A549 (cell line): ENCODE results near the gene PBX1. TPM values are rescaled to one million over a fixed set of nuclear protein-coding genes. Genes with fewer than 3 reads are reported as not detected.

Experiments
- ATAC-seq, 2 experiments: fragments of 200-7000 bp in 1 of 2; fragments of >200 bp in 1 of 2; cut with Nextera tagmentation in 1 of 2; cut with Tn5 transposase in 1 of 2; 3 replicates each; pipeline versions ENCODE4 v1.8.0 to v1.9.1; 2018 to 2020; ENCODE audit warnings: mild to moderate bottlenecking in 1 of 2, moderate library complexity in 1 of 2
- CTCF ChIA-PET: fragments of 300-600 bp; sonication (Branson Sonifier 250); formaldehyde crosslinking; extraction: SDS; loops from one replicate; lab custom pipeline; 2021; ENCODE audit warnings: antibody characterized with exemption, inconsistent platforms; lab: Yijun Ruan, JAX
- POLR2A ChIA-PET: fragments of 350-600 bp; formaldehyde crosslinking; extraction: SDS; loops from one replicate; lab custom pipeline; 2021; ENCODE audit warnings: antibody characterized with exemption, inconsistent platforms; lab: Yijun Ruan, JAX
- DNase-seq, 2 experiments: peaks; one replicate each; pipeline versions ENCODE4 v3.0.0 to v3.0.0-alpha.2; 2011 to 2016; ENCODE audit warnings: low read depth in 1 of 2, low spot score in 1 of 2
- FAIRE-seq: peaks from 2 replicates; lab custom pipeline; 2011; peaks lifted over from hg19 to GRCh38; lab: Jason Lieb, UNC
- H3K27ac ChIP-seq, 2 experiments: fragments of >200 bp; sonication (Bioruptor Twin); formaldehyde crosslinking; 3 replicates each; pipeline ENCODE4 v1.5.1; 2016 to 2017
- H3K4me1 ChIP-seq: fragments of >200 bp; sonication (Bioruptor Twin); formaldehyde crosslinking; 3 replicates; pipeline ENCODE4 v1.6.1; 2016
- H3K4me2 ChIP-seq: fragments of >200 bp; sonication (Bioruptor Twin); formaldehyde crosslinking; 3 replicates; pipeline ENCODE4 v1.6.1; 2016
- H3K4me3 ChIP-seq: fragments of >200 bp; sonication (Bioruptor Twin); formaldehyde crosslinking; 3 replicates; pipeline ENCODE4 v1.5.1; 2016
- H3K9me3 ChIP-seq: fragments of >200 bp; sonication (Bioruptor Twin); formaldehyde crosslinking; 3 replicates; pipeline ENCODE4 v1.6.1; 2016
- BCL3 ChIP-seq: fragments of >200 bp; sonication (Bioruptor Twin); formaldehyde crosslinking; IDR thresholded peaks from 3 replicates; pipeline ENCODE4 v1.6.1; 2016
- BHLHE40 ChIP-seq: IDR thresholded peaks from 2 replicates; pipeline ENCODE4 v1.6.1; 2012; ENCODE audit warnings: low read depth, low read length, inconsistent platforms
- CBX2 ChIP-seq: fragments of 200-600 bp; sonication (generic); IDR thresholded peaks from 2 replicates; pipeline ENCODE4 v1.6.1; 2016; ENCODE audit warnings: low read depth, mild to moderate bottlenecking, borderline replicate concordance
- CEBPB ChIP-seq, 2 experiments: fragments of >200 bp in 1 of 2; sonication (Bioruptor Twin) in 1 of 2; formaldehyde crosslinking in 1 of 2; IDR thresholded peaks; 2 replicates each; pipeline ENCODE4 v1.6.1; 2012 to 2016
- CHD2 ChIP-seq: fragments of 150-350 bp; IDR thresholded peaks from 2 replicates; pipeline ENCODE4 v1.6.1; 2014; ENCODE audit warnings: low read length; ENCODE audit not compliant: partially characterized antibody
- CHD4 ChIP-seq: fragments of 200-600 bp; sonication (generic); IDR thresholded peaks from 2 replicates; pipeline ENCODE4 v1.6.1; 2016; ENCODE audit warnings: antibody characterized with exemption, mild to moderate bottlenecking, borderline replicate concordance
- EHMT2 ChIP-seq: fragments of 200-600 bp; sonication (generic); IDR thresholded peaks from 2 replicates; pipeline ENCODE4 v1.6.1; 2016; ENCODE audit warnings: antibody characterized with exemption, low read depth, mild to moderate bottlenecking, moderate library complexity
- FOSL2 ChIP-seq, 2 experiments: fragments of 450-650 bp in 1 of 2; fragments of >200 bp in 1 of 2; sonication (Bioruptor Twin) in 1 of 2; formaldehyde crosslinking; IDR thresholded peaks; 2 replicates each; pipeline versions ENCODE4 v1.5.0 to v1.6.1; 2016 to 2020; ENCODE audit warnings: mild to moderate bottlenecking in 1 of 2, moderate library complexity in 1 of 2
- FOXS1 ChIP-seq: fragments of 250-450 bp; sonication (Bioruptor Pico); IDR thresholded peaks from 2 replicates; pipeline ENCODE4 v1.5.0; 2020; ENCODE audit warnings: mild to moderate bottlenecking, moderate library complexity
- GATA3 ChIP-seq: IDR thresholded peaks from 2 replicates; pipeline ENCODE4 v1.6.1; 2012; ENCODE audit warnings: borderline replicate concordance
- JUN ChIP-seq, 2 experiments: fragments of >200 bp; sonication (Bioruptor Twin); formaldehyde crosslinking; IDR thresholded peaks; 2 replicates in 1 of 2; 3 replicates in 1 of 2; pipeline ENCODE4 v1.6.1; 2016 to 2017
- JUNB ChIP-seq: fragments of >200 bp; sonication (Bioruptor Twin); formaldehyde crosslinking; IDR thresholded peaks from 2 replicates; pipeline ENCODE4 v1.6.1; 2016
- MAZ ChIP-seq: fragments of 150-350 bp; IDR thresholded peaks from 2 replicates; pipeline ENCODE4 v1.6.1; 2014; ENCODE audit warnings: antibody characterized with exemption, low read depth, low read length, borderline replicate concordance
- NPAS2 ChIP-seq: fragments of 250-450 bp; sonication (Bioruptor Pico); IDR thresholded peaks from 2 replicates; pipeline ENCODE4 v1.8.0; 2022; ENCODE audit warnings: mild to moderate bottlenecking, moderate library complexity, borderline replicate concordance
- NR3C1 ChIP-seq: fragments of >200 bp; sonication (Bioruptor Twin); formaldehyde crosslinking; IDR thresholded peaks from 3 replicates; pipeline ENCODE4 v1.6.1; 2017
- RAD21 ChIP-seq, 2 experiments: fragments of >200 bp in 1 of 2; sonication (Bioruptor Twin) in 1 of 2; formaldehyde crosslinking in 1 of 2; IDR thresholded peaks in 1 of 2; conservative IDR thresholded peaks in 1 of 2; 2 replicates in 1 of 2; 3 replicates in 1 of 2; pipeline ENCODE4 v1.6.1; 2012 to 2018; ENCODE audit warnings: inconsistent platforms in 1 of 2
- RARB ChIP-seq: fragments of 250-450 bp; sonication (Bioruptor Pico); IDR thresholded peaks from 2 replicates; pipeline ENCODE4 v1.8.0; 2021; ENCODE audit warnings: mild to moderate bottlenecking, moderate library complexity
- SMC3 ChIP-seq: fragments of >200 bp; sonication (Bioruptor Twin); formaldehyde crosslinking; IDR thresholded peaks from 3 replicates; pipeline ENCODE4 v1.6.1; 2018; ENCODE audit warnings: inconsistent platforms
- TFCP2L1 ChIP-seq: fragments of 250-450 bp; sonication (Bioruptor Pico); IDR thresholded peaks from 2 replicates; pipeline ENCODE4 v1.5.0; 2021; ENCODE audit warnings: mild to moderate bottlenecking
- TP53 ChIP-seq: fragments of 250-450 bp; sonication (Bioruptor Pico); IDR thresholded peaks from 2 replicates; pipeline ENCODE4 v1.5.0; 2021; ENCODE audit warnings: mild to moderate bottlenecking, moderate library complexity
- ZNF302 ChIP-seq: fragments of 250-450 bp; sonication (Bioruptor Pico); IDR thresholded peaks from 2 replicates; pipeline ENCODE4 v1.9.0; 2021; ENCODE audit warnings: inconsistent platforms, mild to moderate bottlenecking, moderate library complexity
- WGBS: methylation state at CpG from one replicate; pipeline ENCODE4 v1.1.6; 2017; ENCODE audit errors: missing lambda C conversion rate; 5-methylcytosine and 5-hydroxymethylcytosine counted together
- polyA plus RNA-seq, 4 experiments: library from polyadenylated mRNA; depleted of rRNA in 3 of 4; stranded (reverse); fragments of >200 nt; fragmentation: RNase III in 1 of 4; extraction: RNeasy Plus Mini Kit Qiagen cat#74134 plus additional on column Dnase treatment in 1 of 4; gene quantifications; 2 replicates in 3 of 4; 3 replicates in 1 of 4; pipeline ENCODE4 v1.2.3, GENCODE V29; 2011 to 2017
- TF ChIP-seq, protein P1 (sequence below): fragments of 250-450 bp; sonication (Bioruptor Pico); IDR thresholded peaks from 2 replicates; pipeline ENCODE4 v1.5.0; 2020; ENCODE audit warnings: low read depth, mild to moderate bottlenecking, moderate library complexity

PBX1 gene
- polyA plus RNA-seq, 2 of the 4 experiments (the other 2 are of a cell fraction): 47.8 to 61.5 TPM

DNA sequence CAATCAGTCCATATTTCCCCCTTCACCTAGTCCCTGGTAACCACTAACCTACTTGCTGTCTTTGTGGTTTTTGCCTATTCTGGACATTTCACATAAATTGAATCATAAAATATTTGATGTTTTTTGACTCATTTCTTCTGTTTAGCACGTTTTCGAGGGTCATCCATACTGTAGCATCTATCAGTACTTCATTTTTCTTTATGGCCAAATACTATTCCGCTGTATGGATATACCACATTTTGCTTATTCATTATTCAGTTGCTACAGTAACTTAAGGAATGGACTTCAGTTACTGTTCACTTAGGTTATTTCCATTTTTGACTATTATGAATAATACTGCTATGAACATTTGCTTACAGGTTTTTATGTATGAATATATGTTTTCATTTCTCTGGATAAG, 12.3 kb downstream of the PBX1 start:
- Histone ChIP-seq H3K27ac (no peak overlapping the region), H3K4me2 (no peak overlapping the region), H3K4me3 (no peak overlapping the region), H3K4me1 (peaks cover 11% of the 10 kb centered on the region; the same call in 1 of the 3 replicates), H3K9me3 (no peaks in the 10 kb centered on the region)
- CTCF ChIA-PET: no interaction called here
- 69% methylated on average over 3 of the region's 3 CpGs for WGBS
- FAIRE-seq (no peak), ATAC-seq (no peak), DNase-seq (no peak)
- no peak for TF ChIP-seq CEBPB (IDR thresholded peaks at IDR 0.05)
- TF ChIP-seq JUN (IDR thresholded peaks at IDR 0.05): no peak
- TF ChIP-seq BHLHE40: no peak
- TF ChIP-seq RAD21 (conservative IDR thresholded peaks at IDR 0.05 in 1 of 2, IDR thresholded peaks at IDR 0.05 in 1 of 2): no peak
- no peak for TF ChIP-seq FOXS1 (CRISPR knock-in tag)
- no peak for TF ChIP-seq NR3C1
- no peak for TF ChIP-seq TFCP2L1 (CRISPR knock-in tag)
- TF ChIP-seq CBX2: no peak
- no peak for TF ChIP-seq RARB (CRISPR knock-in tag)
- no peak for TF ChIP-seq TP53
- POLR2A ChIA-PET: no interaction called here

- no peak overlapping the region for H3K27ac ChIP-seq
- H3K4me1 ChIP-seq: peaks cover 9% of the 10 kb centered on the region; the same call in 2 of the 3 replicates
- H3K4me3 ChIP-seq: no peak overlapping the region
- H3K9me3 ChIP-seq: no peaks in the 10 kb centered on the region
- FAIRE-seq (no peak), ATAC-seq (no peak), DNase-seq (no peak)
- CTCF ChIA-PET: no interaction called here
- POLR2A ChIA-PET: no interaction called here
- H3K4me2 ChIP-seq: no peak overlapping the region
- 74% methylated on average over 5 of the region's 5 CpGs for WGBS
- TF ChIP-seq BCL3 (no peak), CHD4 (no peak), MAZ (no peak), CEBPB (IDR thresholded peaks at IDR 0.05) (no peak), GATA3 (no peak), ZNF302 (CRISPR knock-in tag) (no peak), NPAS2 (CRISPR knock-in tag) (no peak), RAD21 (conservative IDR thresholded peaks at IDR 0.05 in 1 of 2, IDR thresholded peaks at IDR 0.05 in 1 of 2) (no peak), JUNB (no peak), EHMT2 (no peak), SMC3 (no peak), CHD2 (no peak)
- TF ChIP-seq, protein P1, sequence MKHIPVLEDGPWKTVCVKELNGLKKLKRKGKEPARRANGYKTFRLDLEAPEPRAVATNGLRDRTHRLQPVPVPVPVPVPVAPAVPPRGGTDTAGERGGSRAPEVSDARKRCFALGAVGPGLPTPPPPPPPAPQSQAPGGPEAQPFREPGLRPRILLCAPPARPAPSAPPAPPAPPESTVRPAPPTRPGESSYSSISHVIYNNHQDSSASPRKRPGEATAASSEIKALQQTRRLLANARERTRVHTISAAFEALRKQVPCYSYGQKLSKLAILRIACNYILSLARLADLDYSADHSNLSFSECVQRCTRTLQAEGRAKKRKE: no peak
Measured at GRCh38 chr1:164575356-164575886, 16.4 kb downstream of the PBX1 start.

GRCh38 chr1:164576291-164577271, 17.6 kb downstream of the PBX1 start:
- no peak for ATAC-seq
- no peak for DNase-seq
- H3K4me1 ChIP-seq: peaks cover 9% of the 10 kb centered on the region; the same call in 2 of the 3 replicates
- H3K27ac ChIP-seq: no peak overlapping the region
- TF ChIP-seq EHMT2: no peak
- no peak for TF ChIP-seq CHD4
- TF ChIP-seq FOSL2 (IDR thresholded peaks at IDR 0.05): no peak
- TF ChIP-seq FOSL2 (CRISPR knock-in tag; IDR thresholded peaks at IDR 0.05): no peak
- no peak for TF ChIP-seq JUNB
- no peak overlapping the region for H3K4me3 ChIP-seq
- H3K4me2 ChIP-seq: no peak overlapping the region
- H3K9me3 ChIP-seq: no peaks in the 10 kb centered on the region
- WGBS: 93% methylated on average over 65 of the region's 66 CpGs
- FAIRE-seq: no peak
- ChIA-PET CTCF (interaction anchor here (0.9 kb wide), 1 partner anchor 15 kb away, joined by 3 read pairs; no protein-coding TSS in a partner anchor), POLR2A (no interaction called here)
